ENCODE measurements around the gene TRPM2. TPM values are rescaled to one million over a fixed set of nuclear protein-coding genes. Genes with fewer than 3 reads are reported as not detected.
A peak's percentile ranks its signal among the peaks of the same experiment; 100 is the strongest.
"Not testable (repeated sequence)": the region's sequence is repeated elsewhere in the genome, so short reads cannot be mapped to it uniquely, and the experiment has no call there.

Gene TRPM2
- total RNA-seq, 1 experiment from 2014 or later = 0.99 TPM

DNA sequence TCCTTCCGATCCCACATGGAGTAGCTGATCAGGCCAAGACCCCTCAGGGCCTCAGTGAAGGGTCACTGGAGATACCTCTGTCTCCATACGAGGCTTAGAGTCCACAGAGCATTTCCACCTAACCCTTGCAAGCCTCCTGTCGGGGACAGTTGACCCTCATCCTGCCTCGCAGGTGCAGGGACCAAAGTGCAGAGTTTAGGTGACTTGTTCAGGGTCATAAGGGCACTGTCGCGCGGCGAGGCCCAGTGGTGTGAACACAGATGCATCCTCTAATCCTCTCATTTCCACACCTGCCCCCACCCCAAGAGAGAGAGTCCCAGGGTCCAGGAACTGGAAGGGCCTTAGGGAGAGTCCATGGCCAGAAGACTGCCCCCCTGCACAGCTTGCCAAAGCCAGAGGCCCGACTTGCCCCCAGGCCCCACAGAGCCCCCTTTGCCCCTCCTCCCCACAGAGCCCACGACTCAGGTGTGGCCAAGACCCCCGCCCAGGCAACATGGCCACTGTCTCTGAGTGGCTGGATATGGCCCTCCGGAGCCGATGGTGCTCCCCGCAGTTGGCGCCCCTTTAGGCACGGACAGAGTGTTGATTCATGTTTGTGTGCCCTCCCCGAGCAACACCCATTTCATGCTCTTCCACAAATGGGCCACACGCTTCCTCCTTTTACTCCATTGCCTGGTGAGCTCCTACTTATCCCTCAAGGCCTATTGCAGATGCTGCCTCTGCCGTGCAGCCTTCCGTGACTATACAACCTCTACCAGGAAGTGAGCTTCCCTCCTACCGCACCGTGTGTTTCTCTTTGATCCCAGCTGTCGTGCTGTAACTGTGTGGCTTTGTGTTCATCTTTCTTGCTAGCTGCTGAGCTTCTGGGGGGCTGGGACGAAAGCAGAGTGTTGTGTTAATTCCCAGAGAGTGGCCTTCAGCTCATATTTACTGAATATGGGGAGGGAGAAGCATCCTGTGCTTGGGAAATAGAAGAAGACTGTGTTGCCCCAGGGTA lies 1.7 kb downstream of the TRPM2 start:
- no peak for DNase-seq (ENCODE audit: low read depth)

DNA sequence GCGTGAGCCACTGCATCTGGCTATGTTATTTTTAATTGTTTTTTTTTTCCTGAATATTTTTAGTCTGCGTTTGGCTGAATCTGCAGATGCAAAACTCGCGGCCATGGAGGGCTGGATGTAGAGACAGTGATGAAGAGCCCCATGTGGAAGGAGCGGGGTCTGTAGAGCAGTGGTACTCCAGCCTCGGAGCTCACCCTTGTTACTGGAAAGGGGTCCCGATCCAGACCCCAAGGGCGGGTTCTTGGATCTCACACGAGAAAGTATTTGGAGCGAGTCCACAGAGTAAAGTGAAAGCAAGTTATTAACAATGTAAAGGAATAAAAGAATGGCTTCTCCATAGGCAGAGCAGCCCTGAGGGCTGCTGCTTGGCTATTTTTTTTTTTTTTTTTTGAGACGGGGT lies 2.7 kb downstream of the TRPM2 start:
- no peak for DNase-seq (ENCODE audit: low read depth)

GRCh38 chr21:44356636-44357035 lies 3.2 kb downstream of the TRPM2 start:
- peak; percentile 66 for DNase-seq (ENCODE audit: low read depth)

GRCh38 chr21:44357064-44357837 lies 3.8 kb downstream of the TRPM2 start:
- no peak for DNase-seq (ENCODE audit: low read depth)

DNA sequence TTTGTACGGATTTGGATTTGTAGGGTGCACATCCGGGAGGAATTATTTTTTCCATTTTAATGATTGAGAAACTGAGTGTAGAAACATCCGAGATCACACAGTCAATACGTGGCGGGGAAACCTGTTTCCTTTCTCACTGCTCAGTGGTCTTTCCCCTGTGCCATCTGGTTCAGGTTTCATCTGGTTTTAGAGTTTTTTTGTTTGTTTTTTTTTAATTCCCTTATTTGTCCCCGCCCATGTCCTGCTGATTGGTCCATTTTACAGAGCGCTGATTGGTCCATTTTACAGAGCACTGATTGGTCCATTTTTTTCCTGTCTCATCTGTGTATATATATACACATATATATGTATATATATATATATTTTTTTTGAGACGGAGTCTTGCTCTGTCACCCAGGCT lies 6.0 kb downstream of the TRPM2 start:
- DNase-seq (ENCODE audit: low read depth) = no peak

DNA sequence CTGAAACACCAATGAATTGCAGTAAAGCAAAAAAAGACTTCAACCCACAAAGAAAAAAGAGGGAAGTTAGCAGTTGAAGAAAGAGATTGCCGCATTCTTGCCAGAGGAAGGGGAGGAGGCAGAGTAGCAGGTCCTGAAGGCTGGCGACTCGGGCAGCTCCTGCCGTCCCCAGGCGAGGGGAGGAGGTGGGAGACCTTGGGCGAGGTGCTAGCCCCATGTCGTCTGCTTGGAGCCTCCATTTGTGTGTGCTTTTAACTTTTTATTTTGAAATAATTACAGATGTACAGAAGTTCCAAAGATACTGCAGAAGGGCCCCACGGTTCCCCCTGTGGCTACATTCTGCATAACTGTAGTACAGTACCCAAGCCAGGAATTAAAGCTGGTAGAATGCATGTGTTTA lies 6.7 kb downstream of the TRPM2 start:
- no peak for DNase-seq (ENCODE audit: low read depth)

DNA sequence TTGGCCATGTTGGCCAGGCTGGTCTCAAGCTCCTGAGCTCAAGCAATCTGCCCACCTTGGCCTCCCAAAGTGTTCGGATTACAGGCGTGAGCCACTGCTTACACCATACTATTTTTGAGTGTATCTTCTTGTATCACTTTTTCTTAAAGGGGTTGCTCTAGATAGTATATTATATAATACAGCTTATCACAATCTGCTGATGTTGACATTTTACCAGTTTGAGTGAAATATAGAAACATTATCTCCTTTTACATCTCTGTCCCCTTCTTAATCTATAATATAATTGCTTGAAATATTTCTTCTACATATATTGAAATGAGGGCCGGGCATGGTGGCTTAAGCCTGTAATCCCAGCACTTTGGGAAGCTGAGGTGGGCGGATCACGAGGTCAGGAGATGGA lies 8.5 kb downstream of the TRPM2 start:
- not testable (repeated sequence) for DNase-seq (ENCODE audit: low read depth)

- DNase-seq (ENCODE audit: low read depth) = no peak
Measured at GRCh38 chr21:44363278-44363677, 9.9 kb downstream of the TRPM2 start.

- DNase-seq (ENCODE audit: low read depth) = no peak
Measured at GRCh38 chr21:44364151-44365053, 11.0 kb downstream of the TRPM2 start.

GRCh38 chr21:44365251-44365966 lies 12.0 kb downstream of the TRPM2 start:
- DNase-seq (ENCODE audit: low read depth) = no peak

DNA sequence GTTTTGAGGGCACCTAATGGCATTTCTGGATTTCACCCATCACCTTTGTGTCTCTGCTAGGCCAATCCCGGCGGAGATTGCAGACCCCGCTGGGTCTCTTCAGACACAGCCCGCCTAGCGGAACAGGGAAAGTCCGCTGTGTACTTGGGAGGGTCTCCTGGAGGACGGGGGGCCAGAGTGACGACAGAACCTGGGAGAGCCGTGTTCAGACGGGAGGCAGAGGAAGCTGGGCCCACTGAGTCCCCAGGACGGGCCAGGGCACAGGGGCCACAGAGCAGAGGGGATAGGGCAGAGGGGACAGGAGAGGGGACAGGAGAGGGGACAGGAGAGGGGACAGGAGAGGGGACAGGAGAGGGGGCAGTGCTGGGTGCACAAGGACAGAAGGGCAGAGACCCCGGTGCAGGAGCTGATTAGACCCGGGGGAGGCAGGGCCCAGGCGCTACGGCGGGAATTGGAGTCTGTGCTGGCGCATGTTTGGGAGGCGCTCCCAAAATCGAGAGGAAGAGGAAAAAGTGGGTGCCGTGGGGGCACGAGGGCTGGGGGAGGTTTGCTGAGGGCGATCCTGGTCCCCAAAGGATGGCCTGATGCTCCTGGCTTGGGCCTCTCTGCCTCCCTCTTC lies 12.7 kb downstream of the TRPM2 start:
- DNase-seq (ENCODE audit: low read depth) = no peak

DNA sequence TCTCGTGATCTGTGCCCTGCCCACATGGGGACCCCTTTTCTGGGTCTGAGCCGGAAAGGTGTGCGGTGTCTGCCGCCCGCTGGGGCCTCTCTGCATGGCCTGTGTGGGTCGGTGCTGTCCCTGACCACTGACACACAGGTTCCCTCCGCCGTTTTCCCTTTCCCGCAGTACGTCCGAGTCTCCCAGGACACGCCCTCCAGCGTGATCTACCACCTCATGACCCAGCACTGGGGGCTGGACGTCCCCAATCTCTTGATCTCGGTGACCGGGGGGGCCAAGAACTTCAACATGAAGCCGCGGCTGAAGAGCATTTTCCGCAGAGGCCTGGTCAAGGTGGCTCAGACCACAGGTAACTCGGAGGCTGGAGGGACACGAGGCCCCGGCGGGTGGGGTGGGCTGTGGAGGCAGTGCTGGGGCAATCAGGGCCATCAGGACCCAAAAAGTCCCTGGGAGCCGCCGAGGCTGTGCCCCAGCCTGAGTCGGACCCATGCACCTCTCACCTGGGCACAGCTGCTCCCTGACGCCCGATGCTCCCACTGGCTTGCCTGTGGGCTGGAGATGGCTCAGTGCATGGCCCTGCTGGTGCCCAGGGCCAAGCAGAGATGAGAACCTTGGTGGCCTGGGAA lies 13.3 kb downstream of the TRPM2 start:
- no peak for DNase-seq (ENCODE audit: low read depth)

DNA sequence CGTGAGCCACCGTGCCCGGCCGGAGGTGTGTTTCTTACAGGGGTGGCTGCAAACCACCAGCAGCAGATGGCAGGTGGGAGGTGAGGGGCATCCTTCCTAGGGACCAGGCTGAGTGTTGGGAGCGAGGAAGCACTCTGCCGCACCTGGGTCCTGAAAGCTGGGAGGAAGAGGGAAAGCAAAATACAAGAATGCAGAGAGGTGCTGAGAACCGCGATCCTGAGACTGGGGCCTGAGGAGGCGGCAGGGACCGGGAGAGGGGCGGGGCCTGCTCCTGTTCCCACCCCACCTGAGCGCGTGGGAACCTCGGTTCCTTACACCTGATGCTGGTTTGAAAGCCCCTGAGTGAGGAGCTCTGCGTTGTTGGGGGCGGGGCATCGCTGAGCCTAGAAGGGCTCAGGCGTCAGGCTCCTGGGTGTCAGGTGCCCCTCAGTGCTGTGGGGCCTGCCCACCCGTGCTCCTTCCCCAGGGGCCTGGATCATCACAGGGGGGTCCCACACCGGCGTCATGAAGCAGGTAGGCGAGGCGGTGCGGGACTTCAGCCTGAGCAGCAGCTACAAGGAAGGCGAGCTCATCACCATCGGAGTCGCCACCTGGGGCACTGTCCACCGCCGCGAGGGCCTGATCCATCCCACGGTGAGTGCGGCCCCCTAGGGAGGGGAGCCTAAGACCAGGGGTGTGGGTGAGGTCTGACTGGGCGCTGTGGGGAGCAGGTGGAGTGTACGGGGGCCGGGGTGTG lies 15.5 kb downstream of the TRPM2 start:
- no peak for DNase-seq (ENCODE audit: low read depth)

- DNase-seq (ENCODE audit: low read depth) = peak; percentile 90
Measured at GRCh38 chr21:44370027-44370735, 16.8 kb downstream of the TRPM2 start.

- DNase-seq (ENCODE audit: low read depth) = no peak
Measured at GRCh38 chr21:44370786-44371410, 17.5 kb downstream of the TRPM2 start.

DNA sequence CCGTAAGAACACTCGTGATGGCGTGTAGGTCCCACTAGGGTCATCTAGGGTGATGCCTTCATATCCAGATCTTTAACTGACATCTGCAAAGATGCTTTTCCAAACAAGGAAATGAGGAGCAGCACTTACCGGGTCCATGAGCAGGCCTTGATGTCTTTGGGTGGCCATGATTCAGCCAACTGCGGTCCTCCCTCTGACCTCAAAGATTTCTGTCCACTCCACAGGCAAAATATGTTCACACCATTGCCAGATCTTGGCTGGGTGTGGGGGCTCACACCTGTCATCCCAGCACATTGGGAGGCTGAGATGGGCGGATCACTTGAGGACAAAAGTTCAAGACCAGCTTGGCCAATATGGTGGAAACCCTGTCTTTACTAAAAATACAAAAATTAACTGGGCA lies 18.2 kb downstream of the TRPM2 start:
- DNase-seq (ENCODE audit: low read depth) = no peak

DNA sequence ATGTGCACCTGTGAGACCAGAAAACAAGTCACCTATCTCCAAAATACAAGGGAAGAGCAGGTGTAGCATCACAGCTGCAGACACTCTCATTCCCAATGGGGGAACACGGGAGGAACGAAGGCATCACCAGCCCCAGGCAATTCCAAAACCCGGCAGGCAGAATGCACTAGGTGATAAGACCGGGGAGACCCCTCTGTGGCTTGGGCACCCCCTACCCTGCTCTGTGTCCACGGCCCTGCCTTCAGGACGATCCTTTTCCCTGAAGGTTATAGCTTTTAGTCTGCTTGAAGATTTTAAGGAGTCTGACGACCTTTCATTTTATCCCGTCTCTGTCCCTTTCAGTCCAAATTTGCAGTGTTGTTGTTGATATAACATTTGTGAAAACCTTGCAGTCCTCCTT lies 19.2 kb downstream of the TRPM2 start:
- no peak for DNase-seq (ENCODE audit: low read depth)

DNA sequence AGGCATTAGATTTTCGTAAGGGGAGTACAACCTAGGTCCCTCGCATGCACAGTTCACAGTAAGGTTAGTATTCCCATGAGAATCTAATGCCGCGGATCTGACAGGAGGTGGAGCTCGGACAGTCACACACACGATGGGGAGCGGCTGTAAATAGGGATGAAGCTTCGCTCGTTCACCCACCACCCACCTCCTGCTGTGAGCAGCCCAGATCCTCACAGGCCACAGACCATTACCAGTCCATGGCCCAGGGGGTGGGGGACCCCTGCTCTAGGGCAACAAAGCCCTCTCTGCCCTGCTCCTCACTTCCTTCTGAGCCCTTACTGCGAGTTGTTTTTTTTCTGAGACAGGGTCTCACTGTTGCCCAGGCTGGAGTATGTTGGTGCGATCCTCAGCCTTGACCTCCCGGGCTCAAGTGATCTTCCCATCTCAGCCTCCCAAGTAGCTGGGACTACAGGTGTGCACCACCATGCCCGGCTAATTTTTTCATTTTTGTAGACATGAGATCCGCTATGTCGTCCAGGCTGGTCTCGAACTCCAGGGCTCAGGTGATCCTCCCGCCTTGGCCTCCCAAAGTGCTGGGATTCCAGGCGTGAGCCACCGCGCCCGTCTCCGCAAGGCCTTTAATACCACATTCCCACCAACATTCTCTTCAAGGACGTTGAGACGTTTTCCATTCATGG lies 21.3 kb downstream of the TRPM2 start:
- DNase-seq (ENCODE audit: low read depth) = no peak
